K562 (cell line): ENCODE measurements around the gene BLM. TPM values are rescaled to one million over a fixed set of nuclear protein-coding genes. Genes with fewer than 3 reads are reported as not detected.

Source experiments
- CEBPG ChIP-seq, 3 experiments: fragments of 200-800 bp in 1 of 3; sonication (Bioruptor generic) in 1 of 3; sonication (generic) in 1 of 3; formaldehyde crosslinking in 1 of 3; IDR thresholded peaks in 2 of 3; conservative IDR thresholded peaks in 1 of 3; 2 replicates each; pipeline versions ENCODE4 v1.6.1 to v1.8.0; 2016 to 2022; ENCODE audit warnings: missing compliant biosample characterization in 2 of 3, missing genetic modification characterization in 2 of 3, mild to moderate bottlenecking in 1 of 3, missing genetic modification reagents in 1 of 3
- HDAC2 ChIP-seq: fragments of 450-650 bp; IDR thresholded peaks from 2 replicates; pipeline ENCODE4 v1.6.1; 2016; ENCODE audit warnings: mild to moderate bottlenecking
- HOXB6 ChIP-seq: fragments of 250-450 bp; sonication (Bioruptor Pico); IDR thresholded peaks from 2 replicates; pipeline ENCODE4 v1.5.1; 2022; ENCODE audit warnings: mild to moderate bottlenecking, borderline replicate concordance
- IRF2 ChIP-seq: sonication (generic); formaldehyde crosslinking; IDR thresholded peaks from 2 replicates; pipeline ENCODE4 v1.8.1; 2022; ENCODE audit warnings: mild to moderate bottlenecking, missing genetic modification reagents
- NFRKB ChIP-seq: fragments of 450-650 bp; IDR thresholded peaks from 2 replicates; pipeline ENCODE4 v1.6.1; 2016; ENCODE audit warnings: low read depth
- NFXL1 ChIP-seq: fragments of 450-650 bp; formaldehyde crosslinking; IDR thresholded peaks from 2 replicates; pipeline ENCODE4 v1.4.0; 2021; ENCODE audit warnings: mild to moderate bottlenecking
- PTBP1 ChIP-seq: fragments of 200-400 bp; formaldehyde crosslinking; IDR thresholded peaks from 2 replicates; pipeline ENCODE4 v1.6.1; 2017; ENCODE audit warnings: low read depth, low read length
- SNIP1 ChIP-seq: fragments of 450-650 bp; IDR thresholded peaks from 2 replicates; pipeline ENCODE4 v1.7.1; 2017; ENCODE audit warnings: low read depth, mild to moderate bottlenecking
- ZNF717 ChIP-seq: fragments of 250-450 bp; sonication (Bioruptor Pico); IDR thresholded peaks from 2 replicates; pipeline ENCODE4 v1.5.0; 2021
- polyA plus RNA-seq, 8 experiments: library from polyadenylated mRNA; depleted of rRNA in 4 of 8; stranded (reverse) in 5 of 8; unstranded in 3 of 8; fragments of >200 nt; fragmentation: Nextera tagmentation in 2 of 8; fragmentation: Illumina TruSeq in 1 of 8; extraction: Ambion mirVana in 2 of 8; extraction: Trizol in 1 of 8; gene quantifications; 2 replicates each; pipeline versions ENCODE4 v1.2.1 to v1.2.3, GENCODE V29; 2011 to 2014; ENCODE audit warnings: inconsistent platforms in 1 of 8, missing spikeins in 1 of 8
- total RNA-seq, 7 experiments: library from RNA; depleted of rRNA in 6 of 7; stranded (reverse); fragments of >200 nt in 6 of 7; fragmentation: Illumina TruSeq in 2 of 7; extraction: Trizol in 2 of 7; gene quantifications; 2 replicates each; pipeline versions ENCODE4 v1.2.1 to v1.2.3, GENCODE V29; 2011 to 2021; ENCODE audit warnings: low replicate concordance in 1 of 7
- TF ChIP-seq, protein P1 (sequence below): fragments of 150-350 bp; IDR thresholded peaks from 2 replicates; pipeline ENCODE4 v1.6.1; 2014; ENCODE audit warnings: low read depth, mild to moderate bottlenecking, low read length, borderline replicate concordance
- TF ChIP-seq, protein P2 (sequence below): fragments of 450-650 bp; IDR thresholded peaks from 2 replicates; pipeline ENCODE4 v1.6.1; 2017; ENCODE audit warnings: antibody characterized with exemption
- TF ChIP-seq, protein P3 (sequence below), 2 experiments: IDR thresholded peaks; 2 replicates each; pipeline ENCODE4 v1.6.1; 2012; ENCODE audit warnings: improper control_type of control experiment in 2 of 2, low read depth in 2 of 2, low read length in 2 of 2, borderline replicate concordance in 1 of 2
- TF ChIP-seq, protein P4 (sequence below): fragments of 200-800 bp; sonication (Bioruptor generic); IDR thresholded peaks from 2 replicates; pipeline ENCODE4 v1.6.1; 2016; ENCODE audit warnings: missing genetic modification characterization, missing compliant biosample characterization

The BLM gene
- total and polyA plus RNA-seq, 9 of the 15 experiments (the other 6 are each of a cell fraction or from before 2014, with no cell fraction given), result 21.0 to 56.0 (median 43.9) TPM

DNA sequence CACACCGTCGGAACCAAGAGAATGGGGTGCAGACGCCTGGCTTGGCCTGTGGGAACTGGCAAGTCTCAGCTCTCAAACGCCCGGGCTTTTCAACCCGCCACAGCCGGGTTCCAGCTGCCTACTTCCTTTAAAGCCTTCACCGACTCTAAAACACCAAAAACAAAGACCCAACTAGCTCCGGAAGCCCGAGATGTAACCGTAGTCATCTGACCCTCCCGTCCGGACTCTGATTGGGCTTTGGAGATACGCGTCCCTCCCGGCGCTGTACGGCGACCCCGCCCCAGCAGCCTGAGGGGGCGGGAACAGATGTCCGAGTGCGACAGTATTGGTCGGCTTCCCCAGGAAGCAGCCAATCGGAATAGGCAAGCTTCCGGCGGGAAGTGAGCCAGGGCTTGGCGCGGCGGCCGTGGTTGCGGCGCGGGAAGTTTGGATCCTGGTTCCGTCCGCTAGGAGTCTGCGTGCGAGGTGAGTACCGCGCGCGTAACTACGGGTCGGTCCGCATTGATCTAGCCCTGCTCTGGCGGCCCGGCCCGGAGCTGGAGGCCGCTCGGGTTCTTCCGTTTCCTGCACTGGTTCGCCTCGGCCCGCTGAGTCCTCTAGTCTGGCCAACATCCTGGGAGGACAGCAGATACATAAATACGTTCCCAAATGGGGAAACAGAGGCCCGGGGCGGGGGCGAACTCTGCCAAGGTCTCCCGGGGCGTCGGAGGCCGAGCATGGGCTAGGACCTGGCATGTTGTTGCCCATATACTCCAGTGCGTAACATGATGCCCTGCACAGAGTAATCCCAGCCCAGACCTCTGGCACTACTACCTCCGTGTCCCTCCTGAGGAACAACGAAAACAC lies at the start of gene BLM (continued):
- TF ChIP-seq, protein P1, sequence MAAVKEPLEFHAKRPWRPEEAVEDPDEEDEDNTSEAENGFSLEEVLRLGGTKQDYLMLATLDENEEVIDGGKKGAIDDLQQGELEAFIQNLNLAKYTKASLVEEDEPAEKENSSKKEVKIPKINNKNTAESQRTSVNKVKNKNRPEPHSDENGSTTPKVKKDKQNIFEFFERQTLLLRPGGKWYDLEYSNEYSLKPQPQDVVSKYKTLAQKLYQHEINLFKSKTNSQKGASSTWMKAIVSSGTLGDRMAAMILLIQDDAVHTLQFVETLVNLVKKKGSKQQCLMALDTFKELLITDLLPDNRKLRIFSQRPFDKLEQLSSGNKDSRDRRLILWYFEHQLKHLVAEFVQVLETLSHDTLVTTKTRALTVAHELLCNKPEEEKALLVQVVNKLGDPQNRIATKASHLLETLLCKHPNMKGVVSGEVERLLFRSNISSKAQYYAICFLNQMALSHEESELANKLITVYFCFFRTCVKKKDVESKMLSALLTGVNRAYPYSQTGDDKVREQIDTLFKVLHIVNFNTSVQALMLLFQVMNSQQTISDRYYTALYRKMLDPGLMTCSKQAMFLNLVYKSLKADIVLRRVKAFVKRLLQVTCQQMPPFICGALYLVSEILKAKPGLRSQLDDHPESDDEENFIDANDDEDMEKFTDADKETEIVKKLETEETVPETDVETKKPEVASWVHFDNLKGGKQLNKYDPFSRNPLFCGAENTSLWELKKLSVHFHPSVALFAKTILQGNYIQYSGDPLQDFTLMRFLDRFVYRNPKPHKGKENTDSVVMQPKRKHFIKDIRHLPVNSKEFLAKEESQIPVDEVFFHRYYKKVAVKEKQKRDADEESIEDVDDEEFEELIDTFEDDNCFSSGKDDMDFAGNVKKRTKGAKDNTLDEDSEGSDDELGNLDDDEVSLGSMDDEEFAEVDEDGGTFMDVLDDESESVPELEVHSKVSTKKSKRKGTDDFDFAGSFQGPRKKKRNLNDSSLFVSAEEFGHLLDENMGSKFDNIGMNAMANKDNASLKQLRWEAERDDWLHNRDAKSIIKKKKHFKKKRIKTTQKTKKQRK, result peak; percentile 25; the same call in 1 of the 2 replicates
- TF ChIP-seq CEBPG (CRISPR knock-in tag; IDR thresholded peaks at IDR 0.05), result 0 out of 2 replicates have a peak, but pooled peaks have one; percentile 9
- TF ChIP-seq CEBPG (tag; conservative IDR thresholded peaks at IDR 0.05 in 1 of 2, IDR thresholded peaks at IDR 0.05 in 1 of 2), result no peak
- TF ChIP-seq, protein P2, sequence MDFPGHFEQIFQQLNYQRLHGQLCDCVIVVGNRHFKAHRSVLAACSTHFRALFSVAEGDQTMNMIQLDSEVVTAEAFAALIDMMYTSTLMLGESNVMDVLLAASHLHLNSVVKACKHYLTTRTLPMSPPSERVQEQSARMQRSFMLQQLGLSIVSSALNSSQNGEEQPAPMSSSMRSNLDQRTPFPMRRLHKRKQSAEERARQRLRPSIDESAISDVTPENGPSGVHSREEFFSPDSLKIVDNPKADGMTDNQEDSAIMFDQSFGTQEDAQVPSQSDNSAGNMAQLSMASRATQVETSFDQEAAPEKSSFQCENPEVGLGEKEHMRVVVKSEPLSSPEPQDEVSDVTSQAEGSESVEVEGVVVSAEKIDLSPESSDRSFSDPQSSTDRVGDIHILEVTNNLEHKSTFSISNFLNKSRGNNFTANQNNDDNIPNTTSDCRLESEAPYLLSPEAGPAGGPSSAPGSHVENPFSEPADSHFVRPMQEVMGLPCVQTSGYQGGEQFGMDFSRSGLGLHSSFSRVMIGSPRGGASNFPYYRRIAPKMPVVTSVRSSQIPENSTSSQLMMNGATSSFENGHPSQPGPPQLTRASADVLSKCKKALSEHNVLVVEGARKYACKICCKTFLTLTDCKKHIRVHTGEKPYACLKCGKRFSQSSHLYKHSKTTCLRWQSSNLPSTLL, result no peak
- TF ChIP-seq, protein P3, sequence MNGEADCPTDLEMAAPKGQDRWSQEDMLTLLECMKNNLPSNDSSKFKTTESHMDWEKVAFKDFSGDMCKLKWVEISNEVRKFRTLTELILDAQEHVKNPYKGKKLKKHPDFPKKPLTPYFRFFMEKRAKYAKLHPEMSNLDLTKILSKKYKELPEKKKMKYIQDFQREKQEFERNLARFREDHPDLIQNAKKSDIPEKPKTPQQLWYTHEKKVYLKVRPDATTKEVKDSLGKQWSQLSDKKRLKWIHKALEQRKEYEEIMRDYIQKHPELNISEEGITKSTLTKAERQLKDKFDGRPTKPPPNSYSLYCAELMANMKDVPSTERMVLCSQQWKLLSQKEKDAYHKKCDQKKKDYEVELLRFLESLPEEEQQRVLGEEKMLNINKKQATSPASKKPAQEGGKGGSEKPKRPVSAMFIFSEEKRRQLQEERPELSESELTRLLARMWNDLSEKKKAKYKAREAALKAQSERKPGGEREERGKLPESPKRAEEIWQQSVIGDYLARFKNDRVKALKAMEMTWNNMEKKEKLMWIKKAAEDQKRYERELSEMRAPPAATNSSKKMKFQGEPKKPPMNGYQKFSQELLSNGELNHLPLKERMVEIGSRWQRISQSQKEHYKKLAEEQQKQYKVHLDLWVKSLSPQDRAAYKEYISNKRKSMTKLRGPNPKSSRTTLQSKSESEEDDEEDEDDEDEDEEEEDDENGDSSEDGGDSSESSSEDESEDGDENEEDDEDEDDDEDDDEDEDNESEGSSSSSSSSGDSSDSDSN (IDR thresholded peaks at IDR 0.05; ENCODE audit: borderline replicate concordance in 1 of 2, low read depth in 2 of 2, low read length in 2 of 2), result no peak
- TF ChIP-seq HOXB6 (CRISPR knock-in tag), result no peak
- TF ChIP-seq PTBP1, result no peak
- TF ChIP-seq ZNF717, result no peak
- TF ChIP-seq NFXL1 (CRISPR knock-in tag), result no peak
- peak; percentile 13; the same call in 1 of the 2 replicates for TF ChIP-seq NFRKB
- no peak for TF ChIP-seq SNIP1
- TF ChIP-seq IRF2, result no peak
- peak; percentile 71 for TF ChIP-seq HDAC2
- TF ChIP-seq, protein P4, sequence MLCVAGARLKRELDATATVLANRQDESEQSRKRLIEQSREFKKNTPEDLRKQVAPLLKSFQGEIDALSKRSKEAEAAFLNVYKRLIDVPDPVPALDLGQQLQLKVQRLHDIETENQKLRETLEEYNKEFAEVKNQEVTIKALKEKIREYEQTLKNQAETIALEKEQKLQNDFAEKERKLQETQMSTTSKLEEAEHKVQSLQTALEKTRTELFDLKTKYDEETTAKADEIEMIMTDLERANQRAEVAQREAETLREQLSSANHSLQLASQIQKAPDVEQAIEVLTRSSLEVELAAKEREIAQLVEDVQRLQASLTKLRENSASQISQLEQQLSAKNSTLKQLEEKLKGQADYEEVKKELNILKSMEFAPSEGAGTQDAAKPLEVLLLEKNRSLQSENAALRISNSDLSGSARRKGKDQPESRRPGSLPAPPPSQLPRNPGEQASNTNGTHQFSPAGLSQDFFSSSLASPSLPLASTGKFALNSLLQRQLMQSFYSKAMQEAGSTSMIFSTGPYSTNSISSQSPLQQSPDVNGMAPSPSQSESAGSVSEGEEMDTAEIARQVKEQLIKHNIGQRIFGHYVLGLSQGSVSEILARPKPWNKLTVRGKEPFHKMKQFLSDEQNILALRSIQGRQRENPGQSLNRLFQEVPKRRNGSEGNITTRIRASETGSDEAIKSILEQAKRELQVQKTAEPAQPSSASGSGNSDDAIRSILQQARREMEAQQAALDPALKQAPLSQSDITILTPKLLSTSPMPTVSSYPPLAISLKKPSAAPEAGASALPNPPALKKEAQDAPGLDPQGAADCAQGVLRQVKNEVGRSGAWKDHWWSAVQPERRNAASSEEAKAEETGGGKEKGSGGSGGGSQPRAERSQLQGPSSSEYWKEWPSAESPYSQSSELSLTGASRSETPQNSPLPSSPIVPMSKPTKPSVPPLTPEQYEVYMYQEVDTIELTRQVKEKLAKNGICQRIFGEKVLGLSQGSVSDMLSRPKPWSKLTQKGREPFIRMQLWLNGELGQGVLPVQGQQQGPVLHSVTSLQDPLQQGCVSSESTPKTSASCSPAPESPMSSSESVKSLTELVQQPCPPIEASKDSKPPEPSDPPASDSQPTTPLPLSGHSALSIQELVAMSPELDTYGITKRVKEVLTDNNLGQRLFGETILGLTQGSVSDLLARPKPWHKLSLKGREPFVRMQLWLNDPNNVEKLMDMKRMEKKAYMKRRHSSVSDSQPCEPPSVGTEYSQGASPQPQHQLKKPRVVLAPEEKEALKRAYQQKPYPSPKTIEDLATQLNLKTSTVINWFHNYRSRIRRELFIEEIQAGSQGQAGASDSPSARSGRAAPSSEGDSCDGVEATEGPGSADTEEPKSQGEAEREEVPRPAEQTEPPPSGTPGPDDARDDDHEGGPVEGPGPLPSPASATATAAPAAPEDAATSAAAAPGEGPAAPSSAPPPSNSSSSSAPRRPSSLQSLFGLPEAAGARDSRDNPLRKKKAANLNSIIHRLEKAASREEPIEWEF, result no peak
